HG03066 (cell line): ENCODE measurements around the gene JAK2.

Experiments
- ATAC-seq: cut with Tn5 transposase; IDR thresholded peaks from one replicate; pipeline ENCODE4 v1.9.1; 2021; ENCODE audit warnings: low read depth; ENCODE audit not compliant: unreplicated experiment

Gene JAK2

GRCh38 chr9:5113994-5114748, 129.1 kb downstream of the JAK2 start:
- ATAC-seq: no peak

- ATAC-seq: no peak
These were observed 137.0 kb downstream of the JAK2 start for GRCh38 chr9:5122116-5122515.

GRCh38 chr9:5122516-5122915, 137.4 kb downstream of the JAK2 start:
- no peak for ATAC-seq

GRCh38 chr9:5140151-5140550, 155.1 kb downstream of the JAK2 start:
- ATAC-seq: no peak

GRCh38 chr9:5144217-5144616, 159.1 kb downstream of the JAK2 start:
- no peak for ATAC-seq

GRCh38 chr9:5146241-5146640, 161.2 kb downstream of the JAK2 start:
- no peak for ATAC-seq
